ENCODE measurements around the gene FBLN5.

- TF ChIP-seq MEIS2 (IDR thresholded peaks at IDR 0.05; ENCODE audit: partially characterized antibody), result no peak
- TF ChIP-seq KDM1A (IDR thresholded peaks at IDR 0.05), result no peak
- no peak for TF ChIP-seq POLR2A (conservative IDR thresholded peaks at IDR 0.05)
- TF ChIP-seq ZNF740 (CRISPR knock-in tag; IDR thresholded peaks at IDR 0.05), result no peak
- no peak for TF ChIP-seq ZNF740 (tag; IDR thresholded peaks at IDR 0.05)
- no peak for TF ChIP-seq IRF2 (CRISPR knock-in tag; IDR thresholded peaks at IDR 0.05)
- TF ChIP-seq NUFIP1 (IDR thresholded peaks at IDR 0.05; ENCODE audit: partially characterized antibody), result no peak
- no peak for TF ChIP-seq TRIM28 (IDR thresholded peaks at IDR 0.05)
- TF ChIP-seq MAX (CRISPR knock-in tag; IDR thresholded peaks at IDR 0.05), result no peak
- TF ChIP-seq E2F1 (CRISPR knock-in tag; IDR thresholded peaks at IDR 0.05), result no peak
- no peak for TF ChIP-seq ZFP30 (CRISPR knock-in tag; IDR thresholded peaks at IDR 0.05; ENCODE audit: borderline replicate concordance)
- no peak for TF ChIP-seq ZNF354B (CRISPR knock-in tag; IDR thresholded peaks at IDR 0.05)
- no peak for TF ChIP-seq EP300 (IDR thresholded peaks at IDR 0.05; ENCODE audit: low read length)
- no peak for TF ChIP-seq ETV6 (IDR thresholded peaks at IDR 0.05; ENCODE audit: borderline replicate concordance in 1 of 2, low read depth in 2 of 2, low read length in 1 of 2)
- TF ChIP-seq ETV6 (CRISPR knock-in tag; IDR thresholded peaks at IDR 0.05; ENCODE audit: borderline replicate concordance), result no peak
- TF ChIP-seq TFAP4 (CRISPR knock-in tag; IDR thresholded peaks at IDR 0.05; ENCODE audit: borderline replicate concordance), result no peak
Observed at GRCh38 chr14:91835920-91836843, 111.3 kb downstream of the FBLN5 start.

Measured in K562 (cell line).